Thyroid gland (tissue), 4 donors: ENCODE results near the gene CTDP1.

Experiments
- CTCF ChIP-seq, 6 experiments: fragments of 200-600 bp in 3 of 6; fragments of 450-650 bp in 3 of 6; sonication (generic) in 3 of 6; IDR thresholded peaks; one replicate each; pipeline ENCODE4 v1.5.1; 2016 to 2019; ENCODE audit warnings: antibody characterized with exemption in 6 of 6, mild to moderate bottlenecking in 2 of 6, inconsistent platforms in 1 of 6, moderate library complexity in 1 of 6
- POLR2A ChIP-seq, 2 donors: fragments of 450-650 bp; IDR thresholded peaks; one replicate each; pipeline ENCODE4 v1.6.1; 2017; ENCODE audit warnings: antibody characterized with exemption in 2 of 2, mild to moderate bottlenecking in 2 of 2, moderate library complexity in 1 of 2

GRCh38 chr18:79732721-79733025, 53.1 kb downstream of the CTDP1 start:
- TF ChIP-seq POLR2A (IDR thresholded peaks at IDR 0.05) (no peak), CTCF (IDR thresholded peaks at IDR 0.05) (no peak)
